Stimulated activated CD4-positive, alpha-beta T cell treated with anti-CD3 and anti-CD28 coated beads, Interleukin-15, amount 100 ng/mL, for 24 hours (primary cell): ENCODE data around the gene CPZ.
A peak's percentile ranks its signal among the peaks of the same experiment; 100 is the strongest.

ENCODE experiments used
- DNase-seq: peaks from one replicate; pipeline ENCODE4 v3.0.0-alpha.2; 2020

CPZ gene

GRCh38 chr4:8581094-8581861, 11.3 kb upstream of the CPZ start:
- no peak for DNase-seq

- no peak for DNase-seq
These were observed 10.5 kb upstream of the CPZ start for GRCh38 chr4:8582016-8582415.

GRCh38 chr4:8582436-8582835, 10.1 kb upstream of the CPZ start:
- DNase-seq, result no peak

- DNase-seq, result no peak
These were observed 9.5 kb upstream of the CPZ start for GRCh38 chr4:8582941-8583654.

- no peak for DNase-seq
These were observed 8.9 kb upstream of the CPZ start for GRCh38 chr4:8583655-8584025.

GRCh38 chr4:8585186-8585585, 7.4 kb upstream of the CPZ start:
- no peak for DNase-seq

- DNase-seq, result no peak
These were observed 6.8 kb upstream of the CPZ start for GRCh38 chr4:8585721-8586212.

GRCh38 chr4:8586246-8586645, 6.3 kb upstream of the CPZ start:
- no peak for DNase-seq

- DNase-seq, result no peak
These were observed 5.7 kb upstream of the CPZ start for GRCh38 chr4:8586671-8587468.

- no peak for DNase-seq
These were observed 4.9 kb upstream of the CPZ start for GRCh38 chr4:8587469-8588195.

GRCh38 chr4:8588196-8588470, 4.4 kb upstream of the CPZ start:
- no peak for DNase-seq

GRCh38 chr4:8589336-8589735, 3.2 kb upstream of the CPZ start:
- DNase-seq, result no peak

- DNase-seq, result no peak
These were observed 2.6 kb upstream of the CPZ start for GRCh38 chr4:8589823-8590545.

GRCh38 chr4:8590546-8590880, 2.1 kb upstream of the CPZ start:
- DNase-seq, result no peak

- DNase-seq, result no peak
These were observed 1.5 kb upstream of the CPZ start for GRCh38 chr4:8591114-8591513.

- no peak for DNase-seq
These were observed 769 bp upstream of the CPZ start for GRCh38 chr4:8591626-8592365.

GRCh38 chr4:8593264-8594096, 915 bp downstream of the CPZ start:
- DNase-seq, result no peak

GRCh38 chr4:8594097-8595038, 1.8 kb downstream of the CPZ start:
- peak; percentile 40 for DNase-seq

- DNase-seq, result no peak
These were observed 2.9 kb downstream of the CPZ start for GRCh38 chr4:8595237-8596087.
